ENCODE measurements around the gene TBX1. TPM values are rescaled to one million over a fixed set of nuclear protein-coding genes. Genes with fewer than 3 reads are reported as not detected.

The TBX1 gene
- total and polyA plus RNA-seq, 10 of the 15 experiments (the other 5 are each of a cell fraction or from before 2014, with no cell fraction given), result not detected

DNA sequence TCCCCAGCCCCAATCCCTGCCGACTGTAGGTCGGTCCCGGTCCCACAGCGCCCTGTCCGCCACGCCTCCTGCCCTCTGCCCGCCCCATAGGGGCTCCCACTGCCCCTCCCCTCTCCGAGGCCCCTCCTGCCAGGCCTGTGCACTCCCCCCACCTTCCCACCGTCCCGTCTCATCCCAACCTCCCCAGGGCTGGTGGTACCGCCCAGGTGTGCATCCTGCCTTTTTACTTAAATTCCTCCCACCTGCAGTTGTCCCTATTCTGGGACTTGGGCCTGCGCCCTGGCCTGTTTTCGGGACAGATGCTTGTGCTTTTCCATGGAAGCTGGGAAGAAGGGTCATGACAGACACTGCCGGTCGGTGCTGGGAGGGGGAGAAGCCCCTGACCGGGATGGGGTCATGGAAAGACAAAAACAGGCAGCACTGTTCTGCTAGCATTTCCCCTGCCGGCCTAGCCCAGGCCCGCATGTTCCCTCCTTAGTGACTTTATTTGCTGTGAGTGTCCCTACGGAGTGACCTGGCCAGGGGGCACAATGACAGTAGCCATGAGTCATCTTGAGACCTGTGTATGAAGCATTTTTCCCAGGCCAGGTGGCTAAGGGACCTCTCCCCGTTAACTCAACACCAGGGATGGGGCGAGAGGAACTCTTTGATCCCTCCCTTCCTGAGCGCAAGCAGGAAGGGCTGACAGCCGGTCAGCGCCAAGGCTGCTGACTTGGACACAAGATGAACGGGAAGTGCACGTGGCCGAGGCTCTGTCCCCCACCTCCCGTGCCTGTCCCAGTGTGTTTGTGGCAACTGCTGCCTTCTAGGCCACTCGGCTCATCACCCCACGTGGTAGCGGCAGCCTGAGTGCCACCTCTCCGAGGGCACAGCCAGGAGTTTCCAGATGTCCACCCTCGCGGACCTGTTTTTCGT is 7.1 kb downstream of the TBX1 start:
- no peak for DNase-seq (ENCODE audit: low read depth, low spot score)
- Histone ChIP-seq H3K4me2 (ENCODE audit: control insufficient read depth, insufficient read depth) (no peak overlapping the region), H3K36me3 (ENCODE audit: control insufficient read depth in 2 of 2, insufficient read depth in 2 of 2, low read length in 1 of 2) (no peaks in the 10 kb centered on the region), H3K27ac (ENCODE audit: control insufficient read depth, insufficient read depth) (no peak overlapping the region), H4K20me1 (ENCODE audit: control insufficient read depth, insufficient read depth) (no peaks in the 10 kb centered on the region; the same call in 1 of the 2 replicates), H2AFZ (ENCODE audit: control insufficient read depth, low read depth, low read length) (no peak overlapping the region), H3K4me3 (no peak overlapping the region), H3K79me2 (ENCODE audit: control insufficient read depth, insufficient read depth, low read length) (no peaks in the 10 kb centered on the region), H3K27me3 (replicated peaks in 1 of 2; ENCODE audit: control insufficient read depth in 2 of 2, insufficient read depth in 2 of 2, low read length in 1 of 2) (peaks cover 3 to 18% of the 10 kb centered on the region in 2 experiments; a peak in 3 of 4 replicates), H3K9me3 (replicated peaks; ENCODE audit: control insufficient read depth, insufficient read depth, low read length) (no peaks in the 10 kb centered on the region), H3K4me1 (ENCODE audit: control insufficient read depth, insufficient read depth, low read length) (peaks cover under 1% of the 10 kb centered on the region; the same call in 1 of the 2 replicates), H3K9ac (ENCODE audit: control insufficient read depth, insufficient read depth, low read length) (no peak overlapping the region)
- TF ChIP-seq SREBF1 (IDR thresholded peaks at IDR 0.05; ENCODE audit: low read length) (no peak), RCOR1 (conservative IDR thresholded peaks at IDR 0.05; ENCODE audit: low read depth, low read length) (no peak), SMAD1 (IDR thresholded peaks at IDR 0.05; ENCODE audit: low read depth, partially characterized antibody) (no peak)
- WGBS (ENCODE audit: insufficient coverage, insufficient replicate concordance, low lambda C conversion rate, missing lambda C conversion rate), result 38% methylated on average over 32 of the region's 35 CpGs
- ChIA-PET CTCF (no interaction called here), POLR2A (no interaction called here), SMC1A (ENCODE audit: uncharacterized antibody, unreplicated experiment) (no interaction called here), RAD21 (ENCODE audit: unreplicated experiment) (no interaction called here)
- no TSS peak for BruUV-seq (replicated peaks)
- in situ Hi-C loops (cut with MboI) (no loop called here), intact Hi-C loops (cut with micrococcal nuclease; ENCODE audit: unreplicated experiment) (no loop called here)
- ATAC-seq, result peak; percentile 48
- no peak for FAIRE-seq

DNA sequence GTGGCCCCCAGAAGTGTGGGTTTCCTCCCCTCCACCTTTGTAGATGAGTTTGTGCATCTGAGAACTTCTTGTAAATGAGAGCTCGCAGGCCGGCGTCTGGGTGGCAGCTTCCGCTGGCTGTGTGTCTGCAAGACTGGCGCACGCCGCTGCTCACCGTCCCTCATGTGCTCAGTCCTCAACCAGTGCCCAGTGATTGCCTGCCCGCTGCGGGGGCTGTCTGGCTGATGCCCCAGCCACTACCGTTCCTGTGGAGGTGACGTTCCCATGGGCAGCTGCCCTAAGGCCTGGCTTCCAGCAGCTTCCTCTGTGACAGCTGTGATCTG is 8.8 kb downstream of the TBX1 start:
- BruUV-seq (replicated peaks), result no TSS peak
- TF ChIP-seq, protein P1, sequence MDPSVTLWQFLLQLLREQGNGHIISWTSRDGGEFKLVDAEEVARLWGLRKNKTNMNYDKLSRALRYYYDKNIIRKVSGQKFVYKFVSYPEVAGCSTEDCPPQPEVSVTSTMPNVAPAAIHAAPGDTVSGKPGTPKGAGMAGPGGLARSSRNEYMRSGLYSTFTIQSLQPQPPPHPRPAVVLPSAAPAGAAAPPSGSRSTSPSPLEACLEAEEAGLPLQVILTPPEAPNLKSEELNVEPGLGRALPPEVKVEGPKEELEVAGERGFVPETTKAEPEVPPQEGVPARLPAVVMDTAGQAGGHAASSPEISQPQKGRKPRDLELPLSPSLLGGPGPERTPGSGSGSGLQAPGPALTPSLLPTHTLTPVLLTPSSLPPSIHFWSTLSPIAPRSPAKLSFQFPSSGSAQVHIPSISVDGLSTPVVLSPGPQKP (IDR thresholded peaks at IDR 0.05; ENCODE audit: low read depth, low read length), result no peak
- TF ChIP-seq, protein P2, sequence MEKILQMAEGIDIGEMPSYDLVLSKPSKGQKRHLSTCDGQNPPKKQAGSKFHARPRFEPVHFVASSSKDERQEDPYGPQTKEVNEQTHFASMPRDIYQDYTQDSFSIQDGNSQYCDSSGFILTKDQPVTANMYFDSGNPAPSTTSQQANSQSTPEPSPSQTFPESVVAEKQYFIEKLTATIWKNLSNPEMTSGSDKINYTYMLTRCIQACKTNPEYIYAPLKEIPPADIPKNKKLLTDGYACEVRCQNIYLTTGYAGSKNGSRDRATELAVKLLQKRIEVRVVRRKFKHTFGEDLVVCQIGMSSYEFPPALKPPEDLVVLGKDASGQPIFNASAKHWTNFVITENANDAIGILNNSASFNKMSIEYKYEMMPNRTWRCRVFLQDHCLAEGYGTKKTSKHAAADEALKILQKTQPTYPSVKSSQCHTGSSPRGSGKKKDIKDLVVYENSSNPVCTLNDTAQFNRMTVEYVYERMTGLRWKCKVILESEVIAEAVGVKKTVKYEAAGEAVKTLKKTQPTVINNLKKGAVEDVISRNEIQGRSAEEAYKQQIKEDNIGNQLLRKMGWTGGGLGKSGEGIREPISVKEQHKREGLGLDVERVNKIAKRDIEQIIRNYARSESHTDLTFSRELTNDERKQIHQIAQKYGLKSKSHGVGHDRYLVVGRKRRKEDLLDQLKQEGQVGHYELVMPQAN (conservative IDR thresholded peaks at IDR 0.05), result no peak
- TF ChIP-seq MEF2A (IDR thresholded peaks at IDR 0.05; ENCODE audit: insufficient read depth, low read depth, low read length) (no peak), IKZF1 (conservative IDR thresholded peaks at IDR 0.05) (no peak), SUZ12 (IDR thresholded peaks at IDR 0.05; ENCODE audit: unreplicated experiment) (no peak), BCL11A (IDR thresholded peaks at IDR 0.05; ENCODE audit: low read depth, low read length) (no peak)
- TF ChIP-seq, protein P3, sequence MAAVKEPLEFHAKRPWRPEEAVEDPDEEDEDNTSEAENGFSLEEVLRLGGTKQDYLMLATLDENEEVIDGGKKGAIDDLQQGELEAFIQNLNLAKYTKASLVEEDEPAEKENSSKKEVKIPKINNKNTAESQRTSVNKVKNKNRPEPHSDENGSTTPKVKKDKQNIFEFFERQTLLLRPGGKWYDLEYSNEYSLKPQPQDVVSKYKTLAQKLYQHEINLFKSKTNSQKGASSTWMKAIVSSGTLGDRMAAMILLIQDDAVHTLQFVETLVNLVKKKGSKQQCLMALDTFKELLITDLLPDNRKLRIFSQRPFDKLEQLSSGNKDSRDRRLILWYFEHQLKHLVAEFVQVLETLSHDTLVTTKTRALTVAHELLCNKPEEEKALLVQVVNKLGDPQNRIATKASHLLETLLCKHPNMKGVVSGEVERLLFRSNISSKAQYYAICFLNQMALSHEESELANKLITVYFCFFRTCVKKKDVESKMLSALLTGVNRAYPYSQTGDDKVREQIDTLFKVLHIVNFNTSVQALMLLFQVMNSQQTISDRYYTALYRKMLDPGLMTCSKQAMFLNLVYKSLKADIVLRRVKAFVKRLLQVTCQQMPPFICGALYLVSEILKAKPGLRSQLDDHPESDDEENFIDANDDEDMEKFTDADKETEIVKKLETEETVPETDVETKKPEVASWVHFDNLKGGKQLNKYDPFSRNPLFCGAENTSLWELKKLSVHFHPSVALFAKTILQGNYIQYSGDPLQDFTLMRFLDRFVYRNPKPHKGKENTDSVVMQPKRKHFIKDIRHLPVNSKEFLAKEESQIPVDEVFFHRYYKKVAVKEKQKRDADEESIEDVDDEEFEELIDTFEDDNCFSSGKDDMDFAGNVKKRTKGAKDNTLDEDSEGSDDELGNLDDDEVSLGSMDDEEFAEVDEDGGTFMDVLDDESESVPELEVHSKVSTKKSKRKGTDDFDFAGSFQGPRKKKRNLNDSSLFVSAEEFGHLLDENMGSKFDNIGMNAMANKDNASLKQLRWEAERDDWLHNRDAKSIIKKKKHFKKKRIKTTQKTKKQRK (IDR thresholded peaks at IDR 0.05; ENCODE audit: low read depth, low read length), result no peak

More for the DNA sequence above, 8.8 kb downstream of the TBX1 start:
- Histone ChIP-seq H3K4me3 (no peak overlapping the region), H3K4me1 (ENCODE audit: control insufficient read depth, insufficient read depth, low read length) (peaks cover 9% of the 10 kb centered on the region), H3K36me3 (ENCODE audit: control insufficient read depth in 2 of 2, insufficient read depth in 2 of 2, low read length in 1 of 2) (no peaks in the 10 kb centered on the region), H3K4me2 (ENCODE audit: control insufficient read depth, insufficient read depth) (no peak overlapping the region), H4K20me1 (ENCODE audit: control insufficient read depth, insufficient read depth) (no peaks in the 10 kb centered on the region; the same call in 1 of the 2 replicates), H3K27ac (ENCODE audit: control insufficient read depth, insufficient read depth) (no peak overlapping the region), H3K27me3 (replicated peaks in 1 of 2; ENCODE audit: control insufficient read depth in 2 of 2, insufficient read depth in 2 of 2, low read length in 1 of 2) (peaks cover 0 to 16% of the 10 kb centered on the region in 2 experiments; a peak in 3 of 4 replicates), H3K9ac (ENCODE audit: control insufficient read depth, insufficient read depth, low read length) (no peak overlapping the region), H3K79me2 (ENCODE audit: control insufficient read depth, insufficient read depth, low read length) (no peaks in the 10 kb centered on the region), H2AFZ (ENCODE audit: control insufficient read depth, low read depth, low read length) (no peak overlapping the region), H3K9me3 (replicated peaks; ENCODE audit: control insufficient read depth, insufficient read depth, low read length) (no peaks in the 10 kb centered on the region)
- in situ Hi-C loops (cut with MboI), result no loop called here
- WGBS (ENCODE audit: insufficient coverage, insufficient replicate concordance, low lambda C conversion rate, missing lambda C conversion rate), result 43% methylated on average over 12 of the region's 12 CpGs
- RAD21 ChIA-PET (ENCODE audit: unreplicated experiment), result no interaction called here
- CTCF ChIA-PET, result no interaction called here
- SMC1A ChIA-PET (ENCODE audit: uncharacterized antibody, unreplicated experiment), result no interaction called here
- intact Hi-C loops (cut with micrococcal nuclease; ENCODE audit: unreplicated experiment), result no loop called here
- POLR2A ChIA-PET, result interaction anchor here (0.6 kb wide), 1 partner anchor 645 kb away, joined by 3 read pairs; no protein-coding TSS in a partner anchor
- FAIRE-seq (no peak), ATAC-seq (no peak), DNase-seq (ENCODE audit: low read depth, low spot score) (no peak)
